ENCODE results near the gene RASL11A. TPM values are rescaled to one million over a fixed set of nuclear protein-coding genes. Genes with fewer than 3 reads are reported as not detected.
"Not testable (repeated sequence)": the region's sequence is repeated elsewhere in the genome, so short reads cannot be mapped to it uniquely, and the experiment has no call there.

Gene RASL11A
- polyA plus RNA-seq, 5 donors, result 8.4 to 14.3 (median 12.3) TPM

DNA sequence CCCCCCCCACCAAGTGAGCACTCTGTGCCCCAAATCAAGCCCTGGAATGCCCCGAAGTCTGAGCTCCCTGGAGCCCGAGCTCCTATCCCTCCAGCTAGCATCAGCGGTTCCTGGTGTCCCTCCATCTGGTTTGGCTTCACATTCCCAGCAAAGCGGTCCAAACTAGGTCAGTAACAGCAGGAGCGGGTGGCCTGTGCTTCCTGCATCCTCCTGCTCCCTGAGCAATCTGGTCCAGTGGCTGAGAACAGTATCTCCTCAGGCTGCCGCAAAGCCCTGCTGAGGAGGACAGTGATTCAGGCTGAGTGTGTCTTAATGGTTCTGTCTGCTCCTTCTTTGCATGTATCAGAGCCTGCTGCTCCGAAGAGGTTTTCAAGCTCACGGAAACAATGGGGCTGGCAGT is 25.9 kb downstream of the RASL11A start:
- no peak for DNase-seq

DNA sequence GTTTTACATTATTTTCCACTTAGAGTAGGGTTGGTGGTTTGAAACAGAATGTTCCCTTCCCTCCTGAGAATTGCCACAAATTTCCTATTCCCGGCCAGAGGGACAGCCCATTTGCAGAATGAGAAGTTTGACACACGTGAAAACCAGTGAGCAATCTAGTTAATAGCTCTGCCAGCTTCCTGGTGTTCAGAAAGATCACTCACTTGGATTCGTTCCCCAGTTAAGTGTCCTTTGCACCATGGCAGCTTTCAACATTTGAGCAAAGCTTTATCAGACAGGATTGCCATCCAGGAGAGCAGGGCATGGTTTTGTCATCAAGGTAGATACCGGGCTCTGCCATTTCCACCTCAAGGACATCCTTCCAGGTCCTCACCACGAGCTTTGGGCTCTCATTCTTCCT is 28.2 kb downstream of the RASL11A start:
- no peak for DNase-seq

DNA sequence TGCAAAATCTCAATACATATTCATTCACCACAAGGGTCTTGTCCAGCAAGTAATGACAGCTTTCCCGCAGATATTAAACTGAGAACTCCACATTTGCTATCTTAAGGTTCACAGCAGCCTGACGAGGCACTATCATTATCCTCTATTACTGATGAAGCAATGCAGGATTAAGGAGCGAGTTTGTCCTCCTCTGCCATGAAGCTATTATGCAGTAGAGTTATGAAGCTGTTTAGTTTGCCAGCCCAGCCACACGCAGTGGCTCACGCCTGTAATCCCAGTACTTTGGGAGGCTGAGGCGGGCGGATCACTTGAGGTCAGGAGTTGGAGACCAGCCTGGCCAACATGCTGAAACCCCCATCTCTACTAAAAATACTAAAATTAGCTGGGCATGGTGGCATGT is 29.8 kb downstream of the RASL11A start:
- not testable (repeated sequence) for DNase-seq

DNA sequence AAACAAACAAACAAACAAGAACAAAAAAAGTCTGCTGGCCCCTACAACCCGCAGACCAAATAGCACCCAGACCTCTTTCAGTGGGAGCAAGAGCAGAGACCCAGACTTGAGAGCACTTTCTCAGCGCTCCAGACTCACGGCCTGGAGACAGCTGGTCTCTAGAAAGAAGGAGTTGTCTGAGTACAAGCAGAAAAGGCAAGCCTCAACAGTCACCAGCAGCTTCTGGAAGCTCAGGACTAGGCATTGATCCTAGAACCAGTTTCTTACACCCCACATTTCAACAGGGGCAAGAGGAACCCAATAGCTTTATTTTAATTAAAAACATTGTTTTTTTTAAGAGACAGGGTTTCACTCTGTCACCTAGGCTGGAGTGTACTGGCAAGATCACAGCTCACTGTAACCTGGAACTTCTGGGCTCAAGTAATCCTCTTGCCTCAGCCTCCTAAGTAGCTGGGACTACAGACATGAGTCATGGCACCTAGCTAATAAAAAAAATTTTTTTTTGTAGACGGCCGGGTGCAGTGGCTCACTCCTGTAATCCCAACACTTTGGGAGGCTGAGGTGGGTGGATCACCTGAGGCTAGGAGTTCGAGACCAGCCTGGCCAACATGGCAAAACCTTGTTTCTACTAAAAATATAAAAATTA is 30.4 kb downstream of the RASL11A start:
- no peak for DNase-seq

DNA sequence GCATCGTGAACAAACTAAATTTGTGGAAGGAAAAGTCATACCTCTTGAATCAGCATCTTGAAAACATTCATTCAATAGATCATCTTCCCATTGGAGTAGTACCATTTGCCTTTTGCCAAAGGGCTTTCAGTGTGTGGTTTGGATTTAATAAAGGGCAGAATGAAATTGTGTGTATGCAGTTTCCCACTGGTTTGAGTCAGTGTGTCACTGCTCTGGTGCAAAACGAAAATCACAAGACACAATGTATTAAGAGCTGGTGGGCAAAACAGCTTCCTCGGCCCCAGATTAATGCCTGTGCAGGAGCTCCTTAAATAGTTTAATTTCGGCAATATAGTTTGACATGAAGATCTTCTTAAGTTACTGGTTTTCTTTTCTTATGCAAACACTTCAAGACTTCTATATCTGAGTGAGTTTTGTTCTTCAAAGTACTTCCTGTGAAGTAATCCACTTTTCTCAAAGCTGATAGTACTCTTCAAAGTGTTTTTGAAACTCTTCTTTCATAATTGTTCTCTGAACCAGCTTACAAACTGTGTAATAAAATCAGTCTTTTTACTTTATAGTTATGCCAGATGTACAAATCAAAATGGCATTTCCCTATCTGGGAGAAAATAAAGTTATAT is 32.1 kb downstream of the RASL11A start:
- no peak for DNase-seq

DNA sequence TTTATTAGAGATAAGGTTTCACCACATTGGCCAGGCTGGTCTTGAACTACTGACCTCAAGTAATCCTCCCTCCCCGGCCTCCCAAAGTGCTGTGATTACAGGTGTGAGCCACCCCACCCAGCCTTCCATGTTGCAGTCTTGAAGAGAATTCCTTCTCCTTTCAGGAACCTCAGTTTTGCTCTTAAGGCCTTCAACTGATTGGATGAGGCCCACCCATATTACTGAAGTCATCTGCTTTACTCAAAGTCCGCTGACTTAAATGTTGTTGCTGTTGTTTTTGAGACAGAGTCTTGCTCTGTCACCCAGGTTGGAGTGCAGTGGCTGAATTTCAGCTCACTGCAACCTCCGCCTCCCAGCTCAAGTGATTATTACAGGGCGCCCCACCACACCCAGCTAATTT is 33.5 kb downstream of the RASL11A start:
- no peak for DNase-seq

DNA sequence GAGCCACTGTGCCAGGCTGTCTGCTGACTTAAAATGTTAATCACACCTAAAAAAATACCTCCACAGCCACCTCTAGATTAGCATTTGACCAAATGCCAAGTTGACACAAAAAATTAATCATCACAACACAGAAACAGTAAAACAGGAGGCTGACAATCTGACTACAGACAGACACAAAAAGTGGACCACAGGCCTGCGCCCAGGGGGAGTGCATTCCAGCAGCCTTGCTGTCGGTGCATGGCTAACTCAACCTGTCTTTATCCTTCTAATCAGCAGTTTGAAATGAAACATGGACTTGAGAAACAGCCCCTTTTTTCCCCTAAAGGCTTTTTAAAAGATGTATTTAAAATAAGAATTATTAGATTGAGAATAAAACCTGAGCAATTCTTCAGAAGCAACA is 34.0 kb downstream of the RASL11A start:
- DNase-seq, result no peak

DNA sequence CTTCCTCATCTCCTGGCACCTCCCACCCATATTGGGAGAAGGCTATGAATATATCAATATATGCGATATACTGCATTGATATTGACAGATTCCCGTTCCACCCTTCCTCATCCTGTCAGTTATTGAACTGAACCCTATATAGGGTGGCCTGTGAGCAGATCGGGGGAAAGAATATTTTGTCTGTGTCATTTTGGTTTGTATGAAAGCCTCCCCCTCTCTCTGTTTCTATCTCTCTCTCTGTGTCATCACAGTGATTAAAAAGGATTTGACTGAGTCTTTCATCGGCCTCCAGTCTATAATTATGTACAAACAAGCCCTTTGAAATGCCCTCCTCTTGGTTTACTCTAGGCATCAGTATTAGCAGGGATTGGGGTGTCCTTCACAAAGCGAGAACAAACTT is 35.7 kb downstream of the RASL11A start:
- no peak for DNase-seq

DNA sequence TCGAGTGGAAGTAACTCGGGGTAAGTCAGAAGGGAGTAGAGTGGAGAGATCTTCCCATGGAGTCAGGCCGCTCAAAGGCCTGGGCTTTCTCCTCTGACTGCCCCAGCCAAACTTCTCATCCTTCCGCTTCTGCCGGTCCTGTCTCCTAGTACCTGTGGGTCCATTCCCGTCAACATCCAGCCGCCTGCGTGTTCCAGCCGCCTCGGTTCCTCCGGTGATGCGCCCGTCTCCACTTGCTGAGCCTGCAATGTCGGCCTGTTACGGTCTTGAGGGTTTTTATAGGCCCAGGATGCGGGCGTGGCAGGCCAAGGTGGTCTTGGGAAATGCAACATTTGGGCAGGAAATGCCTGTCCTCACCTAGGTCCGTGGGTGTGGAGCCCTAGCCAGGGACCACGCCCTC is 38.3 kb downstream of the RASL11A start:
- no peak for DNase-seq

DNA sequence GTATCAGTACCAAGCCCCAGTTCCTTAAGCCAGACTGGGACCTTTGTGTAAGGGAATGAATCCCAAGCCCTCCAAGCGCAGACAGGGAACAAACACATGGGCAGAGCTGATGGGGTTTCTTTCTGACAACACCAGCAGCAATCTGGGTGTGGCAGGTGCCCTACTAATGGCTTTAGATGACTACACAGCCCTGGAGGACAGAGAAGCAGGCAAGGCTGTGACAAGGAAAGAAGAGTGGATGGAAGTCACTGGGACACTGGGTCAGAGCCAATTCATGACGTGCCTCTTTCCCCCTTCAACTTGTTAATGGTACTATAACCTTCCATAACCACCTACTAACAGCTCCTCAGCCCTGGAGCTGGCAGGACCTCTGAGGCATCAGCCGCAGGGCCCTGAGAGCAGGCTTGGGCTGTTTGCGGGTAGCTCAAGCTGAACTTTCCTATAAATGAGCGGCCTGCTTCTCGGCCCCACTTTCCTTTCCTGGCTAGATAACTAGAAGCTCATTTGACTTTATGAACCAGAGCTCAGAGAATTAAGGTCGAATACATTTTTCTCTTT is 38.9 kb downstream of the RASL11A start:
- no peak for DNase-seq

DNA sequence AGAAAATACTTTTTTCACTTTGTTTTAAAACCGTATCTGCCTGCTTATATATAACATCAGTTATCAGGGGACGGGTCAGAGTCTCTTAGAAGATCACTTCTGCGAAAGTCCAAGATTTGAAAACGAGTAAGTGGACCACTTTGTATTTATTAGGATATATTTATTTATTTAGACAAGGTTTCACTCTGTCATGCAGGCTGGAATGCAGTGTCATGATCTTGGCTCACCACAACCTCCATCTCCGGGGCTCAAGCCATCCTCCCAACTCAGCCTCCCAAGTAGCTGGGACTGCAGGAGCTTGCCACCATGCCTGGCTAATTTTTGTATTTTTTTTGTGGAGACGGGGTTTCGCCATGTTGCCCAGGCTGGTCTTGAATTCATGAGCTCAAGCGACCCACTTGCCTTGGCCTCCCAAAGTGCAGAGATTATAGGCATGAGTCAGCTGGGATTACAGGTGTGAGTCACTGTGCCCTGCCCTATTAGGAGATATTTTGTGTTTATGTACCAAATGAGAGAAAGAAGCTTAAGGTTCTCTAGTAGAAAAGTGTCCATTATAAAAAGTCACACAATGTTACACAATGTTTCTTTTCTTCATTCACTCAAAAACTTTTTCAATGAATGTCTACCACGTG is 39.5 kb downstream of the RASL11A start:
- DNase-seq, result no peak

DNA sequence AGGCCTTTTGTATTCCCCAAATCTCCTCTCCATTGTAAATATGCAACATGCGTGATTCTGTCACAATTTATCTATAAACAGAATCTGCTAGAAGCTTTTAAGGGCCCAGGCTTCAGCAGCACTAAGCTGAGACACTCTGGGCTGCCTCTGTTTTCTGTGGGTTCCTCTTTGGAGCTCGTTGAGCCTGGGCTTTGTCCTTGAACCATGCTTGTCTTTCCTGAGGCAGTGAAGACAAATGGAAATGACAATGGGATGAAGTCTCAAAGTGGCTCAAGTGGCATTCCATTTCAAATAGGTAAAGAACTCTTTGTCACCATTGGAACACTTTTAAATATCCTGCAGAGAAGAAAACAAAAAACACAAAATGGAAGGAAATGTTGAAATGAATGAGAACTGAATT is 40.3 kb downstream of the RASL11A start:
- DNase-seq, result no peak

DNA sequence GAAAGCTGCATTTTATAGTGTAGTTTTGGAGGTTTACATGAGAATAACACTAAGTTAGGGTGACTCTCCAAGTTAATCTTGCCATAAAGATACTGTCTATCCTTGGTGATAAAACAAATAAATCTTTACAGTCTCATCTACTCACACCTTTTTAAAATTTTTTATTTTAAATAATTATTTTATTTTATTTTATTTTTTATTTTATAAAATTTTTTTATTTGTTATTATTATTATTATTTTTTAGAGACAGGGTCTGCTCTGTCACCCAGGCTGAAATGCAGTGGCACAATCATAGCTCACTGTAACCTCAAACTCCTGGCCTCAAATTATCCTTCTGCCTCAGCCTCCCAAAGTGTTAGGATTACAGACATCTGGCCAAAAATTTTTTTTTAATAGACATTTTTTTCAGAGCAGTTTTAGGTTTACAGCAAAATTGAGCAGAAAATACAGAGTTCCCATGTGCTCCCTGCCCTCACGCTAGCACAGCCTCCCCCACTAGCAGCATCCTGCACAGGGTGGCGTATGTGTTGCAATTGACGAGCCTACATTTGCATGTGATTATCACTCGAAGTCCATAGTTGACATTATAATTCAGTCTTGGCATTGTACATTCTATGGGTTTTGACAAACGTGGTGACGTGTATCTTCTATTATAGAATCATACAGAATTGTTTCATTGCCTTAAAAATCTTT is 41.0 kb downstream of the RASL11A start:
- DNase-seq, result no peak

DNA sequence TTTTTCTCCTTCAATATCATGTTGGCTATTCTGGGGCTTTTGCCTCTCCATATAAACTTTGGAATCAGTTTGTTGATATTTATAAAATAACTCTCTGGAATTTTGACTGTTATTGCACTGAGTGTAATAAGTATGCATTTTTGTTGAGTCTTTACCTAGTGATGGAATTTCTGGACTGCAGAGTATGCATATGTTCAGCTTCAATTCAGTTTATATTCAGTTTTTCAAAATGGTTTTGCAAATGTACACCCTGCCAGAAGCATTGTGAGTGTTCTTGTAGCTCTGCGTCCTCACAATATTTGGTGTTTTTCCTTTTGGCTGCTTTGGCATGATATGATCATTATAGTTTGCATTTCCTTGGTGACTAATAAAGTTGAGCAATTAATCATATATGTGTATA is 43.1 kb downstream of the RASL11A start:
- no peak for DNase-seq

DNA sequence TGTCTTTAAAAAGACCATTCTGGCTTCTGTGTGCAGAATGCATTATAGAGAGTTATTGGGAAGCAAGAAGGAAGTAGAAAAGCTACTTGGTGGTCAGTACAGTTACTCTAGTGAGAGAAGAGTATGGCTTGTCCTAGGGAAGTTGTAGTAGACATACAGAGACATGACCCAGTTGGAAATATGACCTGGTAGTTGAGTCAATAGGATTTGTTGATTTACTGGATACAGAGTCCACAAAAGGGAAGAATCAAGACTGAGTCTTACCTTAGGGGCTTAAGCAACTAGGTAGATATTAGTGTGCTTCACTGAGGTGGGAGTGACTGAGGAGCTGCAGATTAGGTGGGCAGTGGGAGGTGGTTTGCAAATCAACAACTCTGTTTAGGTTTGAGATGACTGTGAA is 48.8 kb downstream of the RASL11A start:
- no peak for DNase-seq

DNA sequence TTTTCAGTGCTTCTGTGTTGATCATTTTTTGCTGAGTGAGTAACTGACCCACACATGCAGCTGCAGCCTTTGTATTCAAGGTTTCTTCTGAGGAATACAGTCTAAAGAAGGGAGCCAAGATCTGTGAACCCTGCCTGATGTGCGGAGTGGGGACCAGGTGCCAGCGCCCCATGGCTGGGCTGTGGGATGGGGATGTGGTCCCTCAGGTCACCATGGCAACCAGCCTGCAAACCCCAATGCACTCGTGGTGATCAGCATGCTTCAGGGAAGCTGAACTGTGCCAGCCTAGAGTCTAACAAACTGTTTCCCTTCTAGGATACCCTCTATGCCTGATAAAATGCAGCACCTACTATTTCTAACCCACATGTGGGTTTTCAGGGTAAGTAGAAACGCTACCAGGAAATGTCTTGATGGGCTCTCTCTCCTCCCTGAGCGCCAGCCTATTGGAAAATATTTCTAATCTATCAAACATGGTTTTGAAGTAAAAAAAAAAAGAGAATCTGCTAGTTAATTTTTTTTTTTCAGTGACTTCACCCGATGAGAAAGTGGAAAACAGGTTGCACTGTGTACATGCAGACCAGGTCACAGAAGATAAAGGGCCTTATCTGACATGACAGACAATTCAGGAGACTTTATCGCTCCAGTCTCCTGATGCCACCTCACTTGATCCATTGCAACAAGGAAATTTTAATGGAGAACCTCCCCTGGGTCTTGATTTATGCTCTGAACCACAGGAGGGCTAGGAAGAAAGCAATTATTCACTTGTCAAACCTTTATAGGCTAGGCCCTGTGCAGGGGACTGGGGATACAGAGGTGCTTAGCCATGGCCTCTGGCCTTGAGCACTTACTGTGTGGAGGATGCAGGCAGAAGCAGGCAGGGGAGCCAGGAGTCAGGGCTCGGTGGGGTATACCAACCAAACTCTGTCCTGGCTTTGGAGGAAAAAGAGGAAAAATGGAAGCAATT is 51.1 kb downstream of the RASL11A start:
- DNase-seq, result no peak

DNA sequence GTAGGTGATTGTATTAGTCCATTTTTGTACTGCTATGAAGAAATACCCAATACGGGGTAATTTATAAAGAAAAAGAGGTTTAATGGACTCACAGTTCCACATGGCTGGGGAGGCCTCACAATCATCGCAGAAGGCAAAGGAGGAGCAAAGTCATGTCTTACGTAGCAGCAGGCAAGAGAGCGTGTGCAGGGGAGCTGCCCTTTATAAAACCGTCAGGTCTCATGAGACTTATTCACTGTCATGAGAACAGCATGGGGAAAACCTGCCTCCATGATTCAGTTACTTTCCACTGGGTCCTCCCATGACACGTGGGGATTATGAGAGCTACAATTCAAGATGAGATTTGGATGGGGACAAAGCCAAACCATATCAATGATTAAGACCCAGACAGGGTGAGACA is 51.8 kb downstream of the RASL11A start:
- not testable (repeated sequence) for DNase-seq
